IPS DF 19.7 (cell line): ENCODE data around the gene CCDC6.
"Not testable (repeated sequence)": the region's sequence is repeated elsewhere in the genome, so short reads cannot be mapped to it uniquely, and the experiment has no call there.

Experiments used
- DNase-seq: peaks from one replicate; pipeline ENCODE4 v3.0.0-alpha.2; 2013; ENCODE audit warnings: low read depth, low spot score

The CCDC6 gene

DNA sequence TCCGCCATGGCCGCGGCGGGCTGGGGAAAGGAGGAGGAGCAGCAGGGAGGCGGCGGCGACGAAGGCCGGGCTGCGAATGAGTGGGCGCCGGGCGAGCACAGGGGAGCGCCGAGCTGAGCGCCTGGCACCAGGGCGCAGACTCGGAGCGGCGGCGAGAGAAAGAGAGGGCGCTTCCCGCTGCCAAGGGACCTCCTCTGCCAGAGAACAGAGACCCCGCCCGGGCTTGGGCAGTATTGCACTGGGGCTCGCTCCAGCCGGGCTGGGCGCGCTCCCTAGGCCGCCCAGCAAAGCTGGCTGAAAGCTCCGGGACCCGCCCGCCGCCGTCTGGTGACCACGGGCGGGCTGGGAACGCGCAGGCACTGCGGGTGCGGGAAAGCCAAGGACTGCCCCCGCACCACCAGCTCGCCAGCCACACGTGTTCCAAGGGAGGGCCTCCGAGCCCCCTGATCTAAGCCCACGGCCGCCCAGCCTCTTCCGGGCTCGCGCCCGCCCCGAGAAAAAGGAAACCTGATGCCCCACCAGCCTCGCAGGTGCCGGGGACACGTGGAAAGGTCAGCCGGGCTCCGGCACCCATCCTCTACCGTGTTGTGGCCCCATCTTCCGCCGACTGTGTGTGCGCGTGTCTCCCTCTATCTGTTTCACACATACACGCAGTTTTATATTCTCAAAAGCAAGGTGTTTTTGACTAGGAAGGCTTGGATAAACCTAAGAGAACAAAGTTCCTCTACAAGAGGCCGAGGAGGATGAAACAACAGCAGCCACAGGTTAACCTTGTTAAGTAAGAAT is at the start of gene CCDC6:
CCDC6 (minus strand) TSS at position 140 of the 786 bp plus-strand sequence; CDS start at position 8, 132 bp downstream.
- no peak for DNase-seq

DNA sequence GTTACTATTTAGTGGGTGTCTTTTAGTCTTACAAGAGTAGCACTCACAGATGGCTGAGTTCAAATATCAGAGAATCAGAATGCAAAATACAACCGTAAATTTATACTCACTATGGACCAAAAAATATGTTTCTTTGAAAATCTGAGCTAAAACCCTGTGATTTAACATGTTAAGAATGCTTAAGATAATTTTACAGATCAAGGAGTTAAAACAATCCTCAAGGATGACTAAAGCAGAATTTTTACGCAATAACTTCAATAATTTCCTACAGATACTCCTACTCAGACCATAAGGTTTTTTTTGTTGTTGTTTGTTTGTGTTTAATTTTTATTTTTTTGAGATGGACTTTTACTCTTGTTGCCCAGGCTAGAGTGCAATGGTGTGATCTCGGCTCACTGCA is 47.9 kb upstream of the CCDC6 start:
- no peak for DNase-seq

DNA sequence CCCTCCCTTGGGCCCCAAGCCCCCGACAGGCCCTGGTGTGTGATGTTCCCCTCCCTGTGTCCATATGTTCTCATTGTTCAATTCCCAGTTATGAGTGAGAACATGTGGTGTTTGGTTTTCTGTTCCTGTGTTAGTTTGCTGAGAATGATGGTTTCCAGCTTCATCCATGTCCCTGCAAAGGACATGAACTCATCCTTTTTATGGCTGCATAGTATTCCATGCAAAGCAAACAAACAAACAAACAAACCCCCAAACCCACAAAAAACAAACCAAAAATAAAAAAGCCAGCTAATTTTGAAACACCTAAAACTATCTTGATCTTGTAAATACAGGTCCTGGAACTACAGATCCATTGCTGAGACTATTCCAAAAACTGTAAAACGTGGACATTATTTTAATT is 47.4 kb upstream of the CCDC6 start:
- DNase-seq: not testable (repeated sequence)

DNA sequence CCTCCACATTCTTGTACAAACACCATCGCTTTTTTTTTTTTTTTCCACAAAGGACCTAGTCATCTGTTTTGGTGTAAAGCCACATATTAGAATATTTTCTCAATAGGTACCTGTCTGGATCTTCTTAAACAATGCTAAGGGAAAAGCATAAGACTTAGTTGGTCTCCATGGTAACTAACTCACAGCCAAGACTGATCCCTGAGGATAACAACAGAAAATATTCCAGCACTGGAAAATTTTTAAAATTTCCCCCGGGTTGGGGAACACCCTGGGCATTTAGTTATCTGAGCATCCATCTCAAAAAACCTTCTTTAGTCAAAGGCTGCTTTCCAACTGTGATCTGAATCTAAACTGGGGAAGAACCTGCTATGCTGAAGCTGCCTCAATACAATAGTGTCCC is 43.7 kb upstream of the CCDC6 start:
- no peak for DNase-seq

DNA sequence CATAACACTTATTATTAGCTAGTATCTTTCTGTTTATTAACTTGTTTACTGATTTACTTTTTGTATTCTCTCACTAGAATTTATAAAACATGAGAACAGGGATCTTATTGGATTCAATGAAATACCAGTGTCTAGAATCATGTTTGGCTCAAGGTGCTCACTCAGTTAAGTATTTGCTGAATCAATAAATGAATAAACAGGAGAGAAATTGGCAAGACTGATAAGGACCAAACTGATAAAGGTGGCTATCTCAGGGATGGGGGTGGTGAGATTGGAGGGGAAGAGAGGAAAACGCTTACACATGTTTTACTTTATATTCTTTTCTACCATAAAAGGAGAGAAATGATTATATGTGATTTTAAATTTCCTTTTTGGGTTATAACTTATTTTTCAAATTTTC is 43.3 kb upstream of the CCDC6 start:
- DNase-seq: no peak

DNA sequence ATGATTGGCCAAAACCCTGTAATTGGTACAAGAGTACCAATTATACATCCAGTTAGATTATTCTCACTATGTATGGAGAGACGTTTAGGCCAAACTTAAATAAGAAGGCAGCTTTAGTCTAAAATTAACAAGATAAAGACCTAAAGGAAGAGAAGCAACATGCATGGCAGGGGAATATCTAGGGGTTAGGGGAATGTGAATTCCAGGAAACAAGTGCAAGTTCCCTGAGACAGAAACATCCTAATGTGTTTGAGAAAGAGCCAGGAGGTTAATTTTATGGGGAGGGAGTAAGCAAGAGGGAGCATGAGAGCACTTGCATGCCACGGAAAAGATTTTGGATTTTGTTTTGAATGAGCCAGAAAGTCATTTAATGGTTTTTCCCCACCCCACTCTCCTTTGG is 39.6 kb upstream of the CCDC6 start:
- no peak for DNase-seq

DNA sequence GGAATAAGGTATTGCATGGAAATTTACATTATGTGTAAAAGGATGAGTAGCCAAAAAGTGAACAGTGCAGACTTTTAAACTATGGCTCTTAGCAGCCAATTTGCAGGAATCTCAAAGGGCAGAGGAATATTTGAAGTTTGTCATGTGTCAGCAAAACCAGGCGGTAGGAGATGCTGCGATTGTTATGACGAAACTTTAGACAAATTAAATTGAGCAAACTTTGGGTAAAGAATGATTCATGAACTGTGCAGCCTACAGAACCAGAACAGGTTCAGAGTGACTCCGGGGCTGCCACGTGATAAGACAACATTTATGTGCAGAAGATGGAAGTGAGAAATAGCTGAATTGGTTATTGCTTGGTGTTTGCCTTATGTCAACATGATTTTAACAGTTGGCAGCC is 39.2 kb upstream of the CCDC6 start:
- DNase-seq: no peak

DNA sequence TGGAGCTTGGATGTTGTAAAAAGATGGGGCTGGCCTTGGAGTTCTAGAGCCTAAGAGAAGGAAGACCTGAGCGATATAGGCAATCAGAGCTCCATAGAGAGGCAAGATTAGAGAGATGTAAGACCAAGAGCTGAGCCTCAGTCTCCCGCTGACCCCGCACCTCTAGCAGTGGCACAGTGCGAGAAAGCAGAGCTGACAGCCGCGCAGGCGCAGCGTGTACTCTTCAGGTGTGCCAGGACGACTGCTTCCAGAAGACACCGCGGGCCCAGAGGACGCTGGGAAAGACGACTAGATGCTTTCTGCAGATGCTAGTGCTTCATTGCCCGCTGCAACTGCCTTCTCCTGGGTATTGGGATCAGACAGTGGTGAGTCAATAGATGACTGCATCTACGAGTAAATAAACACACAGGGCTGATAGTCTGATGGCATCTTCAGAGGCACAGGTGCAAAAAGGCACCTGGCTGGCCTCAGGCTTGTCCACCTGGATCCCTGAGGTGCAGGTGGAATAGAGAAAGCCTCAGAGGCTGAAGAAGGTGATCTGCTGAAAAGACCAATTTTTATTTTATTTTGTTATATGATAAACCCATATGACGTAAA is 38.1 kb upstream of the CCDC6 start:
- DNase-seq: no peak

DNA sequence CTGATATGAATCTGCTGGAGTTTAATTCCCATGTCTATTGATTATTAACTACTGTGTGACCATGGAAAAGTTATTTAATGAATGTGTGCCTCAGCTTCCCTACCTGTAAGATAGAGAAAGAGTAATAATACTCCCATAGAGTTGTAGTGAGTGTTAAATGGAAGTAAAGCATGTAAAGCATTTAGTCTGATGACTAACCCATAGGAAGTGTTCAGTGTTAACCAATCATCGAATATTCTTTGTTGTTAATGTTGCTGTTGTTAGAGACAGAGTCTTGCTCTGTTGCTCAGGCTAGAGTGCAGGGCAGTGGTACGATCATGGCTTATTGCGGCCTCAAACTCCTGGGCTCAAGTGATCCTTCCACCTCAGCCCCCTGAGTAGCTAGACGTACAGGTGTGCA is 36.2 kb upstream of the CCDC6 start:
- no peak for DNase-seq

DNA sequence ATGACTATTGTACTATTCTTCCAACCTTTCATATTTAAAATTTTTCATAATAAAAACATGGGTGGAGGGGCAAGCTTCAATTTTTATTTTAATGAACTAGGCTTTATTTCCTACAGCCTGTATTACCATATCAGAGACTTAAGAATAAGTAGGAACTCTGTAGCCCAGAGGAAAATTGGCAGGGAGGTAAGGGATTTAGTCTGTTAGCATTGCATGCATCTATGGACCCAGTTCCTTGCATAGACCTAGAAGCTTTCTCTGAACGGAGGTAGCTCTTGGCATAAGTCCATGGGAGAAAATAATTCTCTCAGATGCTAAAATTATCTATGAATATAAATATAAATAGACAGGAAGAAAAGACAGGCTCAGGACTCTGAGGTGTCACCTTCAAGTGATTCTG is 31.4 kb upstream of the CCDC6 start:
- no peak for DNase-seq

DNA sequence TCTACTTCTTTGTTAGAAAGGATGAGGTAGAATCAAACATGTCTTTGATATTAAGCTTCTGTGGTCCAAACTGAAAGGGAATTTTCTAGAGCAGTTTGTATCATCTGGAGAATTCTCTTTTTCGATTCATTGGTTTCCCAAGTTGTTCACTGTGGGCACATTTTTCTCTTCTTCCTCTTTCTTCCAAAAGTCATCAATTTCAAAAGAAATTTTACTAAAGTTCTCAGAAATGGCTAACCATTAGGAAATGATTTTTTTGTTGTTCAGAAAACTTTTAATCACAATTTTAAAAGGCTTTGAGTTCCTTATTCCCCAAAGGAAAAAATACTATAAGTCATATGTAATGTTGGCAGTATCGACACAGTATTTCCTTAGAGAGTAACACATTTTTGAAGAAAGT is 28.3 kb upstream of the CCDC6 start:
- no peak for DNase-seq

DNA sequence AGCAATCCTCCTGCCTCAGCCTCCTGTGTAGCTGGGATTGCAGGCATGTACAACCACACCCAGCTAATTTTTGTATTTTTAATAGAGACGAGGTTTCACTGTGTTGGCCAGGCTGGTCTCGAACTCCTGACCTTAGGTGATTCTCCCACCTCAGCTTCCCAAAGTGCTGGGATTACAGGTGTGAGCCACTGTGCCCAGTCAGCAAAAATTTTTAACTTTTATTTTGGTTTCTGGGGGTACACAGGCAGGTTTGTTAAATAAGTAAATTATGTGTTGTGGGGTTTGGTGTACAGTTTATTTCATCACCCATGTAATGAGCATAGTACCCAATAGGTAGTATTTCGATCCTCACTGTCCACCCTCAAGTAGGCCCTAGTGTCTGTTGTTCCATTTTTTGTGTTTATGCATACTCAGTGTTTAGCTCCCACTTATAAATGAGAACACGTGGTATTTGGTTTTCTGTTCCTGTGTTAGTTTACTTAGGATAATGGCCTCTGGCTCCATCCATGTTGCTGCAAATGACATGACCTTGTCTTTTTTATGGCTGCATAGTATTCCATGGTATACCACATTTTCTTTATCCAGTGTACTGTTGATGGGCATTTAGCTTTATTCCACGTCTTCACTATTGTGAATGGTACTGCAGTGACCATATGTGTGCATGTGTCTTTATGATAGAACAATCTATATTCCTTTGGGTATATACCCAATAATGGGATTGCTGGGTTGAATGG is 24.6 kb upstream of the CCDC6 start:
- not testable (repeated sequence) for DNase-seq

DNA sequence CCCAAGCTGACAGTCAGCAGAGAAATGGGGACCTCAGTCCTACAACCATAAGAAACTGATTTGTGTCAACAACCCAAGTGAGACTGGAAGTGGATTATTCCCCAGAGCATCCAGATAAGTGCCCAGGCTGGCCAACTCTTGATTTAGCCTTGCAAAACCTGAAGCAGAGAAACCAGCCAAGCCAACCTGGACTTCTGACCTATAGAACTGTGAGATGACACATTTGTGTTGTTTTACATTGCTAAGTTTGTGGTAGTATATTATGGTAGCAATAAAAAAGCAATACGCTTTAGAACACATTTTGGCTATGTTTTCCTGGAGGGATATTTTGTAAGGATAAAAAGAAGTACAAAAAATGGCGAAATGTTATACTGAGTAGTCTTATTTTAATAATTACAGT is 19.7 kb upstream of the CCDC6 start:
- DNase-seq: no peak

DNA sequence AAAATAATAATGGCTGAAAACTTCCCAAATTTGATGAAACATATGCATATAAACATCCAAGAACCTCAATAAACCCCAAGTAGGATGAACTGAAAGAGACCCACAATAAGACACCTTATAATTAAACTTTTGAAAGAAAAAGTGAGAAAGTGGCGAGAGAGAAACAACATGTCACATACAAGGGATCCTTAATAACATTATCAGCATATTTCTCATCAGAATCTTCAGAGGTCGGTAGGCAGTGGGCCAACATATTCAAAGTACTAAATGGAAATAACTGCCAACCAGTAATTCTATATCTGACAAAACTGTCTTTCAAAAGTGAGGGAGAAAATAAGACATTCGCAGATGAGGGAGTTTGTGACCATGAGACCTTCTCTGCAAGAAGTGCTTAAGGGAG is 16.6 kb upstream of the CCDC6 start:
- DNase-seq: no peak

DNA sequence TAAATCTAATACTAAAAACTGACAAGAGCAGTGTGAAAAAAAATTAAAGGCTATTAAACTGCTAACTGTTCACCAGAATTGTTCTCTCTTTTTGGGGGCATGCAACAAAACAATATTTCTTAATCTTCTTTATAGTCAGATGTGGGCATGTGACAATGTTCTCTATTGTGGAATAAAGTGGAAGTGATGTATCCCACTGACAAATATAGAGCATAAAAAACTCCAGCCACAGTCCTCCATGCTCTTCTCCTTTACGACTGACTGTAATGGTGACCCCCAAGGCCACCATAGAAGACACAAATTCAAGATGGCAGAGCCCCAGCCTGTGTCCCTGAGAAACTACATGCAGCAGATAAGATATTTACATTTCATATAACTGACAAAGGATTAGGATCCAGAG is 11.6 kb upstream of the CCDC6 start:
- DNase-seq: no peak

DNA sequence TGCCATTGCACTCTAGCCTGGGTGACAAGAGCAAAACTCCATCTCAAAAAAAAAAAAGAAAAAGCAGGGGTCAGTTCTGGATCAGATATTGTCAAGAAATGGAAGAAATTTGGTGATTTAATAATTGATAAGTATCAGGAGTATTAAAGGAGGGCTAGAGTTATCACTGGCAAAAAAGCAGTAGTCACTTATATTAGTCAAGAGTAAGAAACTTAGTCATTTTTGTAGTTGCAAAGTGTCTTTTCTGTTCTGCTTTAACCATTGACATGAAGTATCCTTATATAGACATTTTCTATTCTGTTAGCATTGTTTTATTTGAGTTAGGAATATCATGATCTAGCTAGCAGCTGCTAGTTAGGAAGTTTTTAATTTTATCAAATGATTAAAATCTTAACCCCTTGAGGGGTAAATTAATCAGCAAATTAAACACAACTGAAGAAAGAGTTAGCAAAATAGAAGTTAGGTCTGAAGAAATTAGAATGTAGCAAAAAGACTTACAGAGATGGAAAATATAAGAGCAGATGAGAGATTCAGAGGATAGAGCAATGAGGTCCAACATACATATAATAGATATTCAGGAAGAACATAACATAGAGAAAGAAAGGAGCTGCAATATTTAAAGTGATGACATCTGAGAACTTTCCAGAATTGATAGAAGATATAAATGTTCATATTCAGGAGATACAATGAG is 7.3 kb upstream of the CCDC6 start:
- no peak for DNase-seq

DNA sequence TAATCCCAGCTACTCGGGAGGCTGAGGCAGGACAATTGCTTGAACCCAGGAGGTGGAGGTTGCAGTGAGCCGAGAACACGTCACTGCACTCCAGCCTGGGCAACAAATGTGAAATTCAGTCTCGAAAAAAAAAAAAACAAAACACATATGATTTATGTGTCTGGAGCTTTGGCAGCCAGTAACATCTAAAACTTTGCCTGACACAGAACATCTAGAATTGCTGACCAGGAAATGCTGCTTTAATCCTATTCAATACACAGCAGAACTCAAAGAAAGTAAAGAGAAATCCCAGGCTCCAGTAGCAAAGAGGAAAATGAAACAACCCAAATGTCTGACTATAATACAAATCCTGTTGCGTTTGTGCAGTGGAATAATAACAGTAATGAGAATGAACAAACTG is 4.5 kb upstream of the CCDC6 start:
- DNase-seq: no peak

DNA sequence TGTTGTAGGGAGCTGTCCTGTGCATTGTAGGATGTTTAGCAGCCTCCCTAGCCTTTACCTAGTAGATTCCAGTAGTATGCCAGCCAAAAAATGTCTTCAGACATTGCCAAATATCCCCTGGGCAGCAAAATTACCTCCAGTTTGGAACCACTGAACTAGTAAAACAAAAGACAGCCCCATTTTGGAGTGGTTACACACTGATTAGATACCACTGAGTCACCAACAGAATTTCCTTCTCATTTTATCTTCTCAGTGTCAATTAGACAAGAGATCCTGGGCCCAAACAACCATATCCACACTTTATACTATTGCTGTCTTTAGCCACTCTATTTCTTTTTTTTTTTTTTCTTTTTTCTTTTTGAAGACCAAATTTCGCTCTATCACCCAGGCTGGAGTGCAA is 3.5 kb upstream of the CCDC6 start:
- DNase-seq: no peak

DNA sequence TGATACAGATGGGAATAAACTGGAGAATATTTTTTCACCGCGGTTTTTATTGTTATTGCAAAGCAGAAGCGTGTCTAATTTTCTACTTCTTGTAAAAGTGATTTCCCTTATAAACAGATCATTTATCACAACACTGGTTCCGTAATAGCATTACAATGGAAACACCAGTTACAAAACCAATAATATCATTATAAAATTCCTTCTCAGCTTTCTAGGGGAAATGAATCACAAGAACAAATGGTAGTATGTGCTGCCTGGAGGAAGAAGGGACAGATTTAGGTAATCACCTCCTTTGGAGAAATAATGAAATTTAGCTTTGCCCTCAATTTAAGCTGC is 2.4 kb upstream of the CCDC6 start:
- DNase-seq: no peak

DNA sequence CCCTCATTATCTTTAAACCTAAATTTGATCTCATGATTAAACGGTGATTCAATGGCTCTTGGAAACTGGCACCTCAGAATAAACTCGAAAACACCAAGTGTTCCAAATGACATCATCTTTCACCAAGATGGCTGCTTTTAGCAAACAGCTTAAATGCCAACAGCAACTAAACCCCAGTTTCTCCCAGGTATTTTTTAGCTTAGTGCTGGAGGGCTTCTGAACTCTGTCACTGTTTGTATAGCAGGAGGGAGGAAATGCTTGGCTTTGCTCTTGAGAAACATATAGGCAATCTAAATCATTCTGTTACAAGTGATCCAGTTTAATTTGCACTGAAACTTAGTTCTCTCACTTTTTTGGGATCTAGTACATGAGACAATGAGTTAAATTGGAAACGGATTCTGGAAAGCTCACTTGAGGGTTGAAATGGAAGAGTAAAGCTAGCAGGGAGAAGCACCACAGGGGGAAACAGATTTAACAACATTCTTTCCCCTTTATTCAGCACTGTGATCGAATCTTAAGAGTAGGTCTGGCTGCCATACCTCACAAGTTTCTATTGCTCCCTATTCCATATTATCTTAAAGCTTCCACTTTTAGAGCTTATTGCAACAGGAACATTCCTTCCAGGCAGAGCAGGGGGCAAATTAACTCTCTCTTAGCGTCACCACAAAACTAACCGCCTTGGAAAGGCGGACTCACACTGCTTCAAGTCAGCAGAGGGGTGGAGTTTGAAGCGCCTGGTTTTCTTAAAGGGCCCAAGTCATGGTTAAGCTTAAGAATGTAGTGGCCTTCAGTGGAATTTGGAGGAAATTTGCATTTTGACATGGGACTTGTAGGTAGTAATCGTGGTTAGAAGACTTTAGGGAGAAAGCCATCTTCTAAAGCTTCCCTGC is 1.8 kb upstream of the CCDC6 start:
- DNase-seq: peak; percentile 93

DNA sequence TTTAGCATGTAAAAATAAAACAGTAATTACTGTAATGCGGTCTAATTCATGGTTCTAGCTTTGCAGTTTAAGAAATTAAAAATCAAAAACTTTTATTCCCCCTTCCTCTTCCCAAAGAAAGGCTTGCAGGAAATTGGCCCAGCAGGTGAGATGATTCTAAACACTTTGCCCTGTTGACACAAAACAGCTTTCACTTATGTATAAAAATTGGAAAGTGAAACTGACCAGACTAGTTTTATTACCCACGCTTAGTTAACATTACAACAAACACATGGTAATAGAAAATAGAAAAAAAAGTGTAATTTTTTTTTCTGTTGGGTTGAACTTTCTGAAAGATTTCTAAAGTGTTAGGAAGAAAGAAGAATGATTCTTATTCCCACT is 1.2 kb upstream of the CCDC6 start:
- DNase-seq: no peak
